ENCODE results near the gene TMEM53. TPM values are rescaled to one million over a fixed set of nuclear protein-coding genes. Genes with fewer than 3 reads are reported as not detected.

Gene TMEM53
- total RNA-seq, 1 donor from 2014 or later, result 11.5 TPM

GRCh38 chr1:44684525-44684924 lies 10.2 kb upstream of the TMEM53 start:
- Histone ChIP-seq H3K4me1 (no peaks in the 10 kb centered on the region), H3K9me3 (replicated peaks) (no peaks in the 10 kb centered on the region), H3K36me3 (no peaks in the 10 kb centered on the region), H3K27ac (replicated peaks) (no peak overlapping the region), H3K27me3 (ENCODE audit: low read depth) (no peaks in the 10 kb centered on the region), H3K4me3 (no peak overlapping the region)
- TF ChIP-seq CTCF (IDR thresholded peaks at IDR 0.05; ENCODE audit: borderline replicate concordance), result no peak
- intact Hi-C loops (cut with micrococcal nuclease), result no loop called here
- no peak for DNase-seq

- DNase-seq, result no peak
- Histone ChIP-seq H3K36me3 (no peaks in the 10 kb centered on the region), H3K27me3 (ENCODE audit: low read depth) (no peaks in the 10 kb centered on the region), H3K9me3 (replicated peaks) (no peaks in the 10 kb centered on the region), H3K4me3 (no peak overlapping the region), H3K4me1 (peaks cover 14% of the 10 kb centered on the region), H3K27ac (replicated peaks) (no peak overlapping the region)
- TF ChIP-seq CTCF (IDR thresholded peaks at IDR 0.05; ENCODE audit: borderline replicate concordance), result no peak
- intact Hi-C loops (cut with micrococcal nuclease), result no loop called here
These were observed 8.6 kb upstream of the TMEM53 start for GRCh38 chr1:44682883-44683265.

GRCh38 chr1:44681905-44682882 lies 7.9 kb upstream of the TMEM53 start:
- Histone ChIP-seq H3K4me1 (peaks cover 15% of the 10 kb centered on the region), H3K4me3 (no peak overlapping the region), H3K36me3 (no peaks in the 10 kb centered on the region), H3K27ac (replicated peaks) (no peak overlapping the region), H3K9me3 (replicated peaks) (no peaks in the 10 kb centered on the region), H3K27me3 (ENCODE audit: low read depth) (no peaks in the 10 kb centered on the region)
- intact Hi-C loops (cut with micrococcal nuclease), result no loop called here
- no peak for DNase-seq
- no peak for TF ChIP-seq CTCF (IDR thresholded peaks at IDR 0.05; ENCODE audit: borderline replicate concordance)

- Histone ChIP-seq H3K9me3 (replicated peaks) (no peaks in the 10 kb centered on the region), H3K27ac (replicated peaks) (no peak overlapping the region), H3K4me3 (no peak overlapping the region), H3K36me3 (no peaks in the 10 kb centered on the region), H3K4me1 (peaks cover 39% of the 10 kb centered on the region), H3K27me3 (ENCODE audit: low read depth) (no peaks in the 10 kb centered on the region)
- DNase-seq, result no peak
- TF ChIP-seq CTCF (IDR thresholded peaks at IDR 0.05; ENCODE audit: borderline replicate concordance), result no peak
- intact Hi-C loops (cut with micrococcal nuclease), result no loop called here
These were observed 5.2 kb upstream of the TMEM53 start for GRCh38 chr1:44679468-44679867.

GRCh38 chr1:44678626-44679025 lies 4.3 kb upstream of the TMEM53 start:
- TF ChIP-seq CTCF (IDR thresholded peaks at IDR 0.05; ENCODE audit: borderline replicate concordance), result no peak
- intact Hi-C loops (cut with micrococcal nuclease), result no loop called here

More at GRCh38 chr1:44678626-44679025, 4.3 kb upstream of the TMEM53 start:
- Histone ChIP-seq H3K27ac (replicated peaks) (no peak overlapping the region), H3K4me3 (no peak overlapping the region), H3K36me3 (no peaks in the 10 kb centered on the region), H3K4me1 (peaks cover 41% of the 10 kb centered on the region), H3K27me3 (ENCODE audit: low read depth) (no peaks in the 10 kb centered on the region), H3K9me3 (replicated peaks) (no peaks in the 10 kb centered on the region)
- DNase-seq, result no peak

All from left ventricle myocardium inferior (tissue), 1 donor.